Body of pancreas (tissue), 4 donors: ENCODE results near the gene SKAP1.

Experiments
- POLR2A ChIP-seq, 3 donors: fragments of 450-650 bp; IDR thresholded peaks; one replicate each; pipeline ENCODE4 v1.6.1; 2016; ENCODE audit warnings: antibody characterized with exemption in 3 of 3, mild to moderate bottlenecking in 2 of 3
- TF ChIP-seq, protein P1 (sequence below), 7 experiments: fragments of 450-650 bp in 4 of 7; fragments of 200-600 bp in 3 of 7; sonication (generic) in 3 of 7; IDR thresholded peaks; one replicate each; pipeline ENCODE4 v1.5.1; 2016 to 2019; ENCODE audit warnings: antibody characterized with exemption in 7 of 7

GRCh38 chr17:48429638-48430586, at the start of gene SKAP1:
- TF ChIP-seq, protein P1, sequence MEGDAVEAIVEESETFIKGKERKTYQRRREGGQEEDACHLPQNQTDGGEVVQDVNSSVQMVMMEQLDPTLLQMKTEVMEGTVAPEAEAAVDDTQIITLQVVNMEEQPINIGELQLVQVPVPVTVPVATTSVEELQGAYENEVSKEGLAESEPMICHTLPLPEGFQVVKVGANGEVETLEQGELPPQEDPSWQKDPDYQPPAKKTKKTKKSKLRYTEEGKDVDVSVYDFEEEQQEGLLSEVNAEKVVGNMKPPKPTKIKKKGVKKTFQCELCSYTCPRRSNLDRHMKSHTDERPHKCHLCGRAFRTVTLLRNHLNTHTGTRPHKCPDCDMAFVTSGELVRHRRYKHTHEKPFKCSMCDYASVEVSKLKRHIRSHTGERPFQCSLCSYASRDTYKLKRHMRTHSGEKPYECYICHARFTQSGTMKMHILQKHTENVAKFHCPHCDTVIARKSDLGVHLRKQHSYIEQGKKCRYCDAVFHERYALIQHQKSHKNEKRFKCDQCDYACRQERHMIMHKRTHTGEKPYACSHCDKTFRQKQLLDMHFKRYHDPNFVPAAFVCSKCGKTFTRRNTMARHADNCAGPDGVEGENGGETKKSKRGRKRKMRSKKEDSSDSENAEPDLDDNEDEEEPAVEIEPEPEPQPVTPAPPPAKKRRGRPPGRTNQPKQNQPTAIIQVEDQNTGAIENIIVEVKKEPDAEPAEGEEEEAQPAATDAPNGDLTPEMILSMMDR (IDR thresholded peaks at IDR 0.05) = no peak
- peak in 1 of 3 donors; percentile 16 for TF ChIP-seq POLR2A (IDR thresholded peaks at IDR 0.05)
